GM23338 (cell line): ENCODE measurements around the gene SETBP1. TPM values are rescaled to one million over a fixed set of nuclear protein-coding genes. Genes with fewer than 3 reads are reported as not detected.
A peak's percentile ranks its signal among the peaks of the same experiment; 100 is the strongest.

Experiments used
- ATAC-seq: fragments of 200-7000 bp; cut with Tn5 transposase; 3 replicates; pipeline ENCODE4 v1.9.1; 2020
- DNase-seq: peaks from one replicate; pipeline ENCODE4 v3.0.0-alpha.2; 2015; ENCODE audit warnings: low spot score
- H2AFZ ChIP-seq: fragments of 200-600 bp; sonication (generic); 2 replicates; pipeline ENCODE4 v1.8.0; 2016; ENCODE audit warnings: antibody characterized with exemption, mild to moderate bottlenecking, moderate library complexity
- H3F3A ChIP-seq: fragments of 200-600 bp; sonication (generic); replicated peaks from 2 replicates; pipeline ENCODE4 v1.8.0; 2017; ENCODE audit warnings: antibody characterized with exemption, mixed run types, low read depth
- H3K27ac ChIP-seq: fragments of 200-600 bp; sonication (generic); 2 replicates; pipeline ENCODE4 v1.6.1; 2016; ENCODE audit warnings: low read depth
- H3K27me3 ChIP-seq: fragments of 200-600 bp; sonication (generic); 2 replicates; pipeline ENCODE4 v1.8.0; 2016; ENCODE audit warnings: mild to moderate bottlenecking, mixed run types, moderate library complexity; ENCODE audit not compliant: insufficient read depth
- H3K36me3 ChIP-seq: fragments of 200-600 bp; sonication (generic); 2 replicates; pipeline ENCODE4 v1.8.0; 2016; ENCODE audit warnings: mild to moderate bottlenecking; ENCODE audit not compliant: insufficient read depth
- H3K4me1 ChIP-seq: fragments of 200-600 bp; sonication (generic); 2 replicates; pipeline ENCODE4 v1.8.0; 2016; ENCODE audit warnings: mild to moderate bottlenecking, moderate library complexity; ENCODE audit not compliant: insufficient read depth
- H3K4me2 ChIP-seq: fragments of 200-600 bp; sonication (generic); 2 replicates; pipeline ENCODE4 v1.7.1; 2017; ENCODE audit warnings: mixed run types
- H3K4me3 ChIP-seq: fragments of 200-600 bp; sonication (generic); 2 replicates; pipeline ENCODE4 v1.6.1; 2016; ENCODE audit warnings: mixed run types
- H3K79me2 ChIP-seq: fragments of 200-600 bp; sonication (generic); replicated peaks from 2 replicates; pipeline ENCODE4 v1.8.0; 2017; ENCODE audit warnings: mild to moderate bottlenecking; ENCODE audit not compliant: insufficient read depth
- H3K9me2 ChIP-seq: fragments of 200-600 bp; sonication (generic); 2 replicates; pipeline ENCODE4 v1.8.0; 2017; ENCODE audit not compliant: insufficient read depth
- H4K20me1 ChIP-seq: fragments of 200-600 bp; sonication (generic); replicated peaks from 2 replicates; pipeline ENCODE4 v1.8.0; 2017; ENCODE audit warnings: mild to moderate bottlenecking; ENCODE audit not compliant: insufficient read depth
- H3K27ac Mint-ChIP-seq: 2 replicates; pipeline ENCODE4 v1.8.0; 2020; ENCODE audit warnings: inconsistent platforms, mild to moderate bottlenecking, moderate library complexity, mixed read lengths
- H3K27me3 Mint-ChIP-seq: 3 replicates; pipeline ENCODE4 v1.8.0; 2022; ENCODE audit warnings: low read depth, mild to moderate bottlenecking, moderate library complexity, mixed read lengths, inconsistent platforms; ENCODE audit not compliant: insufficient read depth, poor library complexity
- H3K36me3 Mint-ChIP-seq: 3 replicates; pipeline ENCODE4 v1.8.0; 2021; ENCODE audit warnings: low read depth, mild to moderate bottlenecking, inconsistent platforms, moderate library complexity, mixed read lengths
- H3K4me1 Mint-ChIP-seq: 3 replicates; pipeline ENCODE4 v1.8.0; 2020; ENCODE audit warnings: mild to moderate bottlenecking, inconsistent platforms, mixed read lengths
- H3K4me3 Mint-ChIP-seq: 3 replicates; pipeline ENCODE4 v1.8.0; 2021; ENCODE audit warnings: moderate library complexity, mild to moderate bottlenecking, inconsistent platforms, mixed read lengths
- H3K9me3 Mint-ChIP-seq: 3 replicates; pipeline ENCODE4 v1.8.0; 2020; ENCODE audit warnings: moderate library complexity, mild to moderate bottlenecking, inconsistent platforms, mixed read lengths
- CREB1 ChIP-seq: fragments of 250-450 bp; sonication (Bioruptor Pico); IDR thresholded peaks from 2 replicates; pipeline ENCODE4 v1.5.0; 2020; ENCODE audit warnings: low read depth, mild to moderate bottlenecking, moderate library complexity
- CTCF ChIP-seq, 2 experiments: fragments of 200-600 bp in 1 of 2; sonication (generic) in 1 of 2; conservative IDR thresholded peaks; 2 replicates each; pipeline versions ENCODE4 v1.5.1 to v1.6.1; 2016 to 2017; ENCODE audit warnings: antibody characterized with exemption in 2 of 2, low read depth in 2 of 2, mild to moderate bottlenecking in 2 of 2, moderate library complexity in 1 of 2
- ETS1 ChIP-seq: IDR thresholded peaks from 2 replicates; pipeline ENCODE4 v1.6.1; 2016; ENCODE audit warnings: antibody characterized with exemption
- EZH2 ChIP-seq: fragments of 200-600 bp; sonication (generic); IDR thresholded peaks from one replicate; pipeline ENCODE4 v1.8.0; 2017; ENCODE audit warnings: antibody characterized with exemption, mild to moderate bottlenecking, low read depth; ENCODE audit not compliant: unreplicated experiment
- EZH2phosphoT487 ChIP-seq: fragments of 200-600 bp; sonication (generic); IDR thresholded peaks from one replicate; pipeline ENCODE4 v1.8.1; 2018; ENCODE audit warnings: antibody characterized with exemption; ENCODE audit not compliant: unreplicated experiment
- JUNB ChIP-seq: IDR thresholded peaks from one replicate; pipeline ENCODE4 v1.6.1; 2016; ENCODE audit warnings: antibody characterized with exemption; ENCODE audit not compliant: unreplicated experiment
- NANOG ChIP-seq: IDR thresholded peaks from 2 replicates; pipeline ENCODE4 v1.6.1; 2016; ENCODE audit warnings: antibody characterized with exemption, borderline replicate concordance
- POLR2AphosphoS5 ChIP-seq: IDR thresholded peaks from 2 replicates; pipeline ENCODE4 v1.6.1; 2016; ENCODE audit warnings: antibody characterized with exemption, low read depth
- REST ChIP-seq: IDR thresholded peaks from one replicate; pipeline ENCODE4 v1.6.1; 2018; ENCODE audit warnings: antibody characterized with exemption; ENCODE audit not compliant: unreplicated experiment
- STAT1 ChIP-seq: IDR thresholded peaks from one replicate; pipeline ENCODE4 v1.6.1; 2016; ENCODE audit warnings: antibody characterized with exemption; ENCODE audit not compliant: unreplicated experiment
- ZNF114 ChIP-seq: fragments of 250-450 bp; sonication (Bioruptor Pico); IDR thresholded peaks from 2 replicates; pipeline ENCODE4 v1.5.0; 2020; ENCODE audit warnings: mild to moderate bottlenecking, moderate library complexity
- ZNF331 ChIP-seq: fragments of 250-450 bp; sonication (Bioruptor Pico); IDR thresholded peaks from 2 replicates; pipeline ENCODE4 v1.5.0; 2020; ENCODE audit warnings: low read depth, mild to moderate bottlenecking, moderate library complexity
- ZNF462 ChIP-seq: fragments of 250-450 bp; sonication (Bioruptor Pico); IDR thresholded peaks from 2 replicates; pipeline ENCODE4 v1.5.0; 2020; ENCODE audit warnings: mild to moderate bottlenecking, moderate library complexity
- polyA plus RNA-seq: library from polyadenylated mRNA; unstranded; fragments of >200 nt; fragmentation: Nextera tagmentation; extraction: Ambion mirVana; gene quantifications from 2 replicates; pipeline ENCODE4 v1.2.1, GENCODE V29; 2016
- total RNA-seq: library from RNA; depleted of rRNA; stranded (reverse); fragments of >200 nt; shearing (Covaris generic); gene quantifications from 2 replicates; pipeline ENCODE4 v1.2.3, GENCODE V29; 2014

Gene SETBP1
- total and polyA plus RNA-seq, 2 experiments from 2014 or later, result 1.6 to 5.5 TPM

GRCh38 chr18:44938720-44939665 lies 258.3 kb downstream of the SETBP1 start:
- H3K27ac ChIP-seq, result no peak overlapping the region
- H3K79me2 ChIP-seq, result no peaks in the 10 kb centered on the region
- TF ChIP-seq JUNB (no peak), CTCF (conservative IDR thresholded peaks at IDR 0.05; ENCODE audit: low read depth in 2 of 2) (no peak), EZH2phosphoT487 (no peak), ZNF331 (CRISPR knock-in tag) (no peak), ZNF114 (CRISPR knock-in tag) (no peak), POLR2AphosphoS5 (no peak), EZH2 (no peak), STAT1 (no peak), CREB1 (no peak), NANOG (no peak), REST (no peak), ETS1 (no peak), ZNF462 (CRISPR knock-in tag) (no peak)
- peaks cover 15% of the 10 kb centered on the region for H3K9me3 Mint-ChIP-seq
- H3K4me3 Mint-ChIP-seq, result no peak overlapping the region
- peaks cover 21% of the 10 kb centered on the region for H3K4me1 Mint-ChIP-seq
- H3K4me1 ChIP-seq, result peaks cover 13% of the 10 kb centered on the region
- no peaks in the 10 kb centered on the region for H3K9me2 ChIP-seq
- H3F3A ChIP-seq, result no peaks in the 10 kb centered on the region
- DNase-seq (no peak), ATAC-seq (peak; percentile 49)
- peaks cover 19% of the 10 kb centered on the region for H3K36me3 Mint-ChIP-seq
- no peak overlapping the region for H2AFZ ChIP-seq
- no peaks in the 10 kb centered on the region for H3K36me3 ChIP-seq
- no peak overlapping the region for H3K4me3 ChIP-seq
- no peak overlapping the region for H3K4me2 ChIP-seq
- no peaks in the 10 kb centered on the region for H4K20me1 ChIP-seq
- peaks cover 15% of the 10 kb centered on the region for H3K27me3 Mint-ChIP-seq
- H3K27ac Mint-ChIP-seq, result no peak overlapping the region
- no peaks in the 10 kb centered on the region for H3K27me3 ChIP-seq
